A549 (cell line): Measurements from ENCODE around the gene HES4. TPM values are rescaled to one million over a fixed set of nuclear protein-coding genes. Genes with fewer than 3 reads are reported as not detected.

Source experiments
- ATAC-seq, 2 experiments: fragments of 200-7000 bp in 1 of 2; fragments of >200 bp in 1 of 2; cut with Nextera tagmentation in 1 of 2; cut with Tn5 transposase in 1 of 2; 3 replicates each; pipeline versions ENCODE4 v1.8.0 to v1.9.1; 2018 to 2020; ENCODE audit warnings: mild to moderate bottlenecking in 1 of 2, moderate library complexity in 1 of 2
- CTCF ChIA-PET: fragments of 300-600 bp; sonication (Branson Sonifier 250); formaldehyde crosslinking; extraction: SDS; loops from one replicate; lab custom pipeline; 2021; ENCODE audit warnings: antibody characterized with exemption, inconsistent platforms; lab: Yijun Ruan, JAX
- POLR2A ChIA-PET: fragments of 350-600 bp; formaldehyde crosslinking; extraction: SDS; loops from one replicate; lab custom pipeline; 2021; ENCODE audit warnings: antibody characterized with exemption, inconsistent platforms; lab: Yijun Ruan, JAX
- DNase-seq, 2 experiments: peaks; one replicate each; pipeline versions ENCODE4 v3.0.0 to v3.0.0-alpha.2; 2011 to 2016; ENCODE audit warnings: low read depth in 1 of 2, low spot score in 1 of 2
- FAIRE-seq: peaks from 2 replicates; lab custom pipeline; 2011; peaks lifted over from hg19 to GRCh38; lab: Jason Lieb, UNC
- H3K27ac ChIP-seq, 2 experiments: fragments of >200 bp; sonication (Bioruptor Twin); formaldehyde crosslinking; 3 replicates each; pipeline ENCODE4 v1.5.1; 2016 to 2017
- H3K4me1 ChIP-seq: fragments of >200 bp; sonication (Bioruptor Twin); formaldehyde crosslinking; 3 replicates; pipeline ENCODE4 v1.6.1; 2016
- H3K4me2 ChIP-seq: fragments of >200 bp; sonication (Bioruptor Twin); formaldehyde crosslinking; 3 replicates; pipeline ENCODE4 v1.6.1; 2016
- H3K4me3 ChIP-seq: fragments of >200 bp; sonication (Bioruptor Twin); formaldehyde crosslinking; 3 replicates; pipeline ENCODE4 v1.5.1; 2016
- H3K9me3 ChIP-seq: fragments of >200 bp; sonication (Bioruptor Twin); formaldehyde crosslinking; 3 replicates; pipeline ENCODE4 v1.6.1; 2016
- CBX8 ChIP-seq: fragments of 200-600 bp; sonication (generic); IDR thresholded peaks from 2 replicates; pipeline ENCODE4 v1.6.1; 2016
- CTCF ChIP-seq: fragments of >200 bp; sonication (Bioruptor Twin); formaldehyde crosslinking; IDR thresholded peaks from 3 replicates; pipeline ENCODE4 v1.5.1; 2016
- EHF ChIP-seq: fragments of 250-450 bp; sonication (Bioruptor Pico); IDR thresholded peaks from 2 replicates; pipeline ENCODE4 v1.5.0; 2020; ENCODE audit warnings: mild to moderate bottlenecking
- ELK1 ChIP-seq: fragments of 150-350 bp; IDR thresholded peaks from 2 replicates; pipeline ENCODE4 v1.6.1; 2014; ENCODE audit warnings: low read depth, mild to moderate bottlenecking, low read length
- ESRRA ChIP-seq: fragments of 150-350 bp; IDR thresholded peaks from 2 replicates; pipeline ENCODE4 v1.6.1; 2014; ENCODE audit warnings: mild to moderate bottlenecking, low read length, borderline replicate concordance
- FOSL2 ChIP-seq, 2 experiments: fragments of 450-650 bp in 1 of 2; fragments of >200 bp in 1 of 2; sonication (Bioruptor Twin) in 1 of 2; formaldehyde crosslinking; IDR thresholded peaks; 2 replicates each; pipeline versions ENCODE4 v1.5.0 to v1.6.1; 2016 to 2020; ENCODE audit warnings: mild to moderate bottlenecking in 1 of 2, moderate library complexity in 1 of 2
- HDAC2 ChIP-seq: fragments of 200-600 bp; sonication (generic); IDR thresholded peaks from 2 replicates; pipeline ENCODE4 v1.6.1; 2016
- HOXB13 ChIP-seq: fragments of 250-450 bp; sonication (Bioruptor Pico); IDR thresholded peaks from 2 replicates; pipeline ENCODE4 v1.5.0; 2020; ENCODE audit warnings: low read depth, mild to moderate bottlenecking, moderate library complexity
- HOXB5 ChIP-seq: fragments of 250-450 bp; sonication (Bioruptor Pico); IDR thresholded peaks from 2 replicates; pipeline ENCODE4 v1.5.0; 2020; ENCODE audit warnings: mild to moderate bottlenecking, moderate library complexity
- JUN ChIP-seq, 2 experiments: fragments of >200 bp; sonication (Bioruptor Twin); formaldehyde crosslinking; IDR thresholded peaks; 2 replicates in 1 of 2; 3 replicates in 1 of 2; pipeline ENCODE4 v1.6.1; 2016 to 2017
- KDM5A ChIP-seq: fragments of 200-600 bp; sonication (generic); IDR thresholded peaks from 2 replicates; pipeline ENCODE4 v1.6.1; 2016; ENCODE audit warnings: antibody characterized with exemption, mild to moderate bottlenecking
- MAX ChIP-seq: IDR thresholded peaks from 2 replicates; pipeline ENCODE4 v1.6.1; 2012
- MYC ChIP-seq: IDR thresholded peaks from 2 replicates; pipeline ENCODE4 v1.6.1; 2012; ENCODE audit warnings: mild to moderate bottlenecking, inconsistent platforms, low read length, improper control_type of control experiment, borderline replicate concordance
- NPAS2 ChIP-seq: fragments of 250-450 bp; sonication (Bioruptor Pico); IDR thresholded peaks from 2 replicates; pipeline ENCODE4 v1.8.0; 2022; ENCODE audit warnings: mild to moderate bottlenecking, moderate library complexity, borderline replicate concordance
- NR3C1 ChIP-seq: fragments of >200 bp; sonication (Bioruptor Twin); formaldehyde crosslinking; IDR thresholded peaks from 3 replicates; pipeline ENCODE4 v1.6.1; 2017
- PBX3 ChIP-seq: IDR thresholded peaks from 2 replicates; pipeline ENCODE4 v1.6.1; 2012
- SMC3 ChIP-seq: fragments of >200 bp; sonication (Bioruptor Twin); formaldehyde crosslinking; IDR thresholded peaks from 3 replicates; pipeline ENCODE4 v1.6.1; 2018; ENCODE audit warnings: inconsistent platforms
- ZFP36 ChIP-seq: fragments of 450-650 bp; IDR thresholded peaks from 2 replicates; pipeline ENCODE4 v1.6.1; 2014; ENCODE audit warnings: borderline replicate concordance; ENCODE audit not compliant: partially characterized antibody
- ZSCAN20 ChIP-seq: fragments of 250-450 bp; sonication (Bioruptor Pico); IDR thresholded peaks from 2 replicates; pipeline ENCODE4 v1.8.0; 2022; ENCODE audit warnings: mild to moderate bottlenecking, moderate library complexity
- WGBS: methylation state at CpG from one replicate; pipeline ENCODE4 v1.1.6; 2017; ENCODE audit errors: missing lambda C conversion rate; 5-methylcytosine and 5-hydroxymethylcytosine counted together
- polyA plus RNA-seq, 4 experiments: library from polyadenylated mRNA; depleted of rRNA in 3 of 4; stranded (reverse); fragments of >200 nt; fragmentation: RNase III in 1 of 4; extraction: RNeasy Plus Mini Kit Qiagen cat#74134 plus additional on column Dnase treatment in 1 of 4; gene quantifications; 2 replicates in 3 of 4; 3 replicates in 1 of 4; pipeline ENCODE4 v1.2.3, GENCODE V29; 2011 to 2017

Gene HES4
- polyA plus RNA-seq, 2 of the 4 experiments (the other 2 are of a cell fraction), result 5.9 to 8.4 TPM

- ChIA-PET POLR2A (no interaction called here), CTCF (interaction anchor here (0.9 to 10.5 kb wide), 5 partner anchors 10 to 230 kb away, joined by 3 to 92 read pairs (median 5); no protein-coding TSS in a partner anchor)
- TF ChIP-seq ZSCAN20 (no peak), NR3C1 (no peak), SMC3 (no peak), MAX (0 out of 2 replicates have a peak, but pooled peaks have one; percentile 3), CTCF (no peak)
- DNase-seq (no peak), ATAC-seq (no peak), FAIRE-seq (no peak)
- WGBS, result 77% methylated on average over 3 of the region's 27 CpGs
- Histone ChIP-seq H3K27ac (peak overlapping the region; percentile 98; a peak in 4 of 6 replicates), H3K4me3 (no peak overlapping the region; the same call in 2 of the 3 replicates), H3K9me3 (no peaks in the 10 kb centered on the region), H3K4me1 (peaks cover 53% of the 10 kb centered on the region), H3K4me2 (peak overlapping the region; percentile 98)
Observed at GRCh38 chr1:1022302-1023009, 22.6 kb upstream of the HES4 start.

GRCh38 chr1:1021920-1022259, 22.0 kb upstream of the HES4 start:
- Histone ChIP-seq H3K4me2 (peak overlapping the region; percentile 98), H3K4me1 (peaks cover 53% of the 10 kb centered on the region), H3K9me3 (no peaks in the 10 kb centered on the region), H3K4me3 (peak overlapping the region; percentile 86), H3K27ac (peak overlapping the region; percentile 98)
- WGBS, result 45% methylated on average over 6 of the region's 10 CpGs
- ATAC-seq (peak in 1 of 2 experiments; percentile 5; a peak in 2 of 6 replicates), DNase-seq (no peak)
- POLR2A ChIA-PET, result no interaction called here
- TF ChIP-seq KDM5A (no peak), MYC (no peak), SMC3 (no peak), HOXB13 (CRISPR knock-in tag) (no peak), FOSL2 (IDR thresholded peaks at IDR 0.05) (no peak), FOSL2 (CRISPR knock-in tag; IDR thresholded peaks at IDR 0.05) (peak; percentile 21; the same call in 1 of the 2 replicates), EHF (no peak)
- TF ChIP-seq, all 56 proteins: peak for 1
- CTCF ChIA-PET, result interaction anchor here (0.9 to 10.5 kb wide), 5 partner anchors 20 to 230 kb away, joined by 3 to 92 read pairs (median 5); no protein-coding TSS in a partner anchor
- FAIRE-seq, result no peak

GRCh38 chr1:1021010-1021919, 21.4 kb upstream of the HES4 start:
- H3K4me2 ChIP-seq, result peak overlapping the region; percentile 98
- H3K27ac ChIP-seq, result peak overlapping the region; percentile 98
- H3K9me3 ChIP-seq, result no peaks in the 10 kb centered on the region
- peak overlapping the region; percentile 86 for H3K4me3 ChIP-seq
- no peak for FAIRE-seq
- ChIA-PET CTCF (interaction anchor here (0.9 to 10.5 kb wide), 5 partner anchors 19 to 231 kb away, joined by 3 to 92 read pairs (median 5); no protein-coding TSS in a partner anchor), POLR2A (interaction anchor here (1.8 kb wide), 1 partner anchor 38 kb away, joined by 8 read pairs; no protein-coding TSS in a partner anchor)
- TF ChIP-seq NPAS2 (CRISPR knock-in tag) (no peak), MAX (0 out of 2 replicates have a peak, but pooled peaks have one; percentile 36), PBX3 (0 out of 2 replicates have a peak, but pooled peaks have one; percentile 29), HOXB5 (no peak), ELK1 (no peak), ZFP36 (no peak), JUN (IDR thresholded peaks at IDR 0.05) (peak; percentile 37 to 57; a peak in 2 of 5 replicates), HDAC2 (no peak), ESRRA (no peak), CBX8 (no peak)
- ATAC-seq, result peak; percentile 26 to 56; a peak in 5 of 6 replicates
- peaks cover 52% of the 10 kb centered on the region for H3K4me1 ChIP-seq
- peak in 1 of 2 experiments; percentile 78 for DNase-seq
- 0% methylated on average over 8 of the region's 33 CpGs for WGBS
